HepG2 (cell line): Measurements from ENCODE around the gene UQCR11. TPM values are rescaled to one million over a fixed set of nuclear protein-coding genes. Genes with fewer than 3 reads are reported as not detected.

ENCODE experiments used
- ATAC-seq: fragments of 200-7000 bp; cut with Tn5 transposase; 3 replicates; pipeline ENCODE4 v1.9.1; 2020; ENCODE audit warnings: mild to moderate bottlenecking, moderate library complexity
- BruUV-seq: library from RNA; stranded (reverse); fragments of 400-500 nt; replicated peaks from 2 replicates; lab custom pipeline; 2021; lab: Mats Ljungman, UMichigan
- CTCF ChIA-PET: fragments of 300-600 bp; formaldehyde crosslinking; extraction: SDS; loops from one replicate; lab custom pipeline; 2021; ENCODE audit warnings: low total read pairs, inconsistent platforms, low intra/inter-chr PET ratio; lab: Yijun Ruan, JAX
- POLR2A ChIA-PET: fragments of 350-600 bp; sonication (Branson Sonifier 250); formaldehyde crosslinking; loops from one replicate; lab custom pipeline; 2020; ENCODE audit warnings: antibody characterized with exemption, inconsistent platforms; lab: Yijun Ruan, JAX
- DNase-seq: peaks from one replicate; pipeline ENCODE4 v3.0.0-alpha.2; 2015; ENCODE audit warnings: low spot score
- FAIRE-seq: peaks from 3 replicates; lab custom pipeline; 2011; peaks lifted over from hg19 to GRCh38; lab: Jason Lieb, UNC
- H2AFZ ChIP-seq: one replicate; pipeline ENCODE4 v1.6.1; 2011; ENCODE audit warnings: low read length, inconsistent platforms
- H3K27ac ChIP-seq: fragments of 300-600 bp; 3 replicates; pipeline ENCODE4 v1.8.0; 2011; ENCODE audit warnings: mixed run types, mild to moderate bottlenecking, mixed read lengths, low read length, inconsistent platforms; ENCODE audit not compliant: insufficient read depth; ENCODE audit errors: extremely low read length
- H3K27me3 ChIP-seq, 2 experiments: fragments of 200-600 bp in 1 of 2; 2 replicates in 1 of 2; 3 replicates in 1 of 2; pipeline versions ENCODE4 v1.6.0 to v1.8.0; 2011; ENCODE audit warnings: low read length in 2 of 2, mild to moderate bottlenecking in 2 of 2, moderate library complexity in 2 of 2, inconsistent platforms in 1 of 2; ENCODE audit not compliant: insufficient read depth in 2 of 2, control insufficient read depth in 1 of 2
- H3K36me3 ChIP-seq, 2 experiments: fragments of 200-600 bp in 1 of 2; replicated peaks in 1 of 2; 2 replicates in 1 of 2; 3 replicates in 1 of 2; pipeline versions ENCODE4 v1.5.1 to v1.8.0; 2011; ENCODE audit warnings: low read length in 2 of 2, inconsistent platforms in 1 of 2; ENCODE audit not compliant: insufficient read depth in 2 of 2, control insufficient read depth in 1 of 2
- H3K4me1 ChIP-seq: 2 replicates; pipeline ENCODE4 v1.5.1; 2012; ENCODE audit warnings: low read length, inconsistent platforms; ENCODE audit not compliant: insufficient read depth
- H3K4me2 ChIP-seq: 2 replicates; pipeline ENCODE4 v1.6.0; 2011; ENCODE audit warnings: low read depth, low read length, inconsistent platforms
- H3K4me3 ChIP-seq, 3 experiments: fragments of 200-600 bp in 1 of 3; sonication (generic), shearing (Covaris generic) in 1 of 3; replicated peaks in 1 of 3; 2 replicates each; pipeline ENCODE4 v1.5.1; 2011 to 2016; ENCODE audit warnings: low read length in 3 of 3, inconsistent platforms in 2 of 3, low read depth in 2 of 3, mild to moderate bottlenecking in 2 of 3, control low read depth in 1 of 3, mixed read lengths in 1 of 3; ENCODE audit not compliant: insufficient read depth in 1 of 3
- H3K79me2 ChIP-seq: one replicate; pipeline ENCODE4 v1.6.1; 2011; ENCODE audit warnings: low read length, inconsistent platforms; ENCODE audit not compliant: insufficient read depth
- H3K9ac ChIP-seq: 2 replicates; pipeline ENCODE4 v1.6.0; 2011; ENCODE audit warnings: mild to moderate bottlenecking, low read depth, low read length, inconsistent platforms; ENCODE audit not compliant: insufficient read depth
- H3K9me3 ChIP-seq: 2 replicates; pipeline ENCODE4 v1.5.1; 2012; ENCODE audit warnings: mild to moderate bottlenecking, low read length
- H4K20me1 ChIP-seq: 2 replicates; pipeline ENCODE4 v1.6.0; 2011; ENCODE audit warnings: inconsistent platforms, mild to moderate bottlenecking, low read length, moderate library complexity; ENCODE audit not compliant: insufficient read depth
- AGO2 ChIP-seq: fragments of 200-400 bp; formaldehyde crosslinking; optimal IDR thresholded peaks from 2 replicates; pipeline ENCODE3; 2017; ENCODE audit warnings: mild to moderate bottlenecking, low read depth, low read length, moderate library complexity
- HNRNPH1 ChIP-seq: fragments of 200-400 bp; formaldehyde crosslinking; optimal IDR thresholded peaks from 2 replicates; pipeline ENCODE3; 2017; ENCODE audit warnings: mild to moderate bottlenecking, low read depth, low read length
- NFE2 ChIP-seq: sonication (generic); formaldehyde crosslinking; IDR thresholded peaks from 2 replicates; pipeline ENCODE4 v1.4.0; 2020; ENCODE audit warnings: missing genetic modification reagents
- PCBP1 ChIP-seq: fragments of 200-400 bp; formaldehyde crosslinking; IDR thresholded peaks from 2 replicates; pipeline ENCODE4 v1.6.1; 2017; ENCODE audit warnings: mild to moderate bottlenecking, low read depth, low read length, borderline replicate concordance
- RBM22 ChIP-seq: fragments of 200-400 bp; formaldehyde crosslinking; optimal IDR thresholded peaks from 2 replicates; pipeline ENCODE3; 2017; ENCODE audit warnings: mild to moderate bottlenecking, low read length, moderate library complexity
- REL ChIP-seq: sonication (generic); formaldehyde crosslinking; conservative IDR thresholded peaks from 2 replicates; pipeline ENCODE4 v1.8.0; 2022; ENCODE audit warnings: mild to moderate bottlenecking, missing genetic modification reagents, moderate library complexity
- SRSF4 ChIP-seq: fragments of 200-400 bp; formaldehyde crosslinking; IDR thresholded peaks from one replicate; pipeline ENCODE4 v1.6.1; 2018; ENCODE audit warnings: mild to moderate bottlenecking, low read depth, low read length, moderate library complexity; ENCODE audit not compliant: poor library complexity, severe bottlenecking
- ZBTB1 ChIP-seq: sonication (generic); formaldehyde crosslinking; IDR thresholded peaks from 2 replicates; pipeline ENCODE4 v1.4.0; 2020; ENCODE audit warnings: missing genetic modification reagents, borderline replicate concordance
- ZNF121 ChIP-seq: sonication (generic); formaldehyde crosslinking; IDR thresholded peaks from 2 replicates; pipeline ENCODE4 v1.5.0; 2020; ENCODE audit warnings: mild to moderate bottlenecking, missing genetic modification reagents
- ZNF446 ChIP-seq: sonication (generic); formaldehyde crosslinking; IDR thresholded peaks from 2 replicates; pipeline ENCODE4 v1.5.0; 2020; ENCODE audit warnings: mild to moderate bottlenecking, missing genetic modification reagents
- ZNF790 ChIP-seq: sonication (generic); formaldehyde crosslinking; IDR thresholded peaks from 2 replicates; pipeline ENCODE4 v1.8.0; 2022; ENCODE audit warnings: missing genetic modification reagents, mild to moderate bottlenecking, borderline replicate concordance
- WGBS: methylation state at CpG from one replicate; pipeline ENCODE4 v1.1.6; 2017; ENCODE audit warnings: low lambda C conversion rate; 5-methylcytosine and 5-hydroxymethylcytosine counted together
- in situ Hi-C: cut with HindIII; loops from 2 replicates; pipeline ENCODE4 v1.10.0; 2017; ENCODE audit warnings: low pct_unique_long_range_greater_than_20kb; ENCODE audit not compliant: extremely low pct_ligation_motif_present
- intact Hi-C: fragments of 100-400 bp; cut with micrococcal nuclease; formaldehyde crosslinking; loops from one replicate; pipeline ENCODE4 v1.10.0; 2022; ENCODE audit not compliant: unreplicated experiment
- polyA plus RNA-seq, 8 experiments: library from polyadenylated mRNA; depleted of rRNA in 3 of 8; stranded (reverse) in 7 of 8; unstranded in 1 of 8; fragments of >200 nt; fragmentation: Illumina TruSeq in 4 of 8; extraction: Trizol in 4 of 8; gene quantifications; 2 replicates each; pipeline versions ENCODE4 v1.2.1 to v1.2.3, GENCODE V29; 2011 to 2016; ENCODE audit warnings: low read depth in 4 of 8, missing spikeins in 1 of 8, mixed read lengths in 1 of 8; ENCODE audit not compliant: insufficient read depth in 1 of 8
- total RNA-seq, 5 experiments: library from RNA; depleted of rRNA; stranded (reverse); fragments of >200 nt; fragmentation: Illumina TruSeq; extraction: Trizol; gene quantifications; 2 replicates each; pipeline ENCODE4 v1.2.3, GENCODE V29; 2016; ENCODE audit warnings: low read depth in 1 of 5
- TF ChIP-seq, protein P1 (sequence below): sonication (generic); formaldehyde crosslinking; conservative IDR thresholded peaks from 2 replicates; pipeline ENCODE4 v1.8.0; 2022; ENCODE audit warnings: mild to moderate bottlenecking, moderate library complexity, missing genetic modification reagents
- TF ChIP-seq, protein P2 (sequence below): sonication (generic); formaldehyde crosslinking; IDR thresholded peaks from 2 replicates; pipeline ENCODE4 v1.8.0; 2022; ENCODE audit warnings: low read depth, missing genetic modification reagents

Gene UQCR11
- total and polyA plus RNA-seq, 2 of the 13 experiments (the other 11 are each of a cell fraction or from before 2014, with no cell fraction given) = 125 to 214 TPM

DNA sequence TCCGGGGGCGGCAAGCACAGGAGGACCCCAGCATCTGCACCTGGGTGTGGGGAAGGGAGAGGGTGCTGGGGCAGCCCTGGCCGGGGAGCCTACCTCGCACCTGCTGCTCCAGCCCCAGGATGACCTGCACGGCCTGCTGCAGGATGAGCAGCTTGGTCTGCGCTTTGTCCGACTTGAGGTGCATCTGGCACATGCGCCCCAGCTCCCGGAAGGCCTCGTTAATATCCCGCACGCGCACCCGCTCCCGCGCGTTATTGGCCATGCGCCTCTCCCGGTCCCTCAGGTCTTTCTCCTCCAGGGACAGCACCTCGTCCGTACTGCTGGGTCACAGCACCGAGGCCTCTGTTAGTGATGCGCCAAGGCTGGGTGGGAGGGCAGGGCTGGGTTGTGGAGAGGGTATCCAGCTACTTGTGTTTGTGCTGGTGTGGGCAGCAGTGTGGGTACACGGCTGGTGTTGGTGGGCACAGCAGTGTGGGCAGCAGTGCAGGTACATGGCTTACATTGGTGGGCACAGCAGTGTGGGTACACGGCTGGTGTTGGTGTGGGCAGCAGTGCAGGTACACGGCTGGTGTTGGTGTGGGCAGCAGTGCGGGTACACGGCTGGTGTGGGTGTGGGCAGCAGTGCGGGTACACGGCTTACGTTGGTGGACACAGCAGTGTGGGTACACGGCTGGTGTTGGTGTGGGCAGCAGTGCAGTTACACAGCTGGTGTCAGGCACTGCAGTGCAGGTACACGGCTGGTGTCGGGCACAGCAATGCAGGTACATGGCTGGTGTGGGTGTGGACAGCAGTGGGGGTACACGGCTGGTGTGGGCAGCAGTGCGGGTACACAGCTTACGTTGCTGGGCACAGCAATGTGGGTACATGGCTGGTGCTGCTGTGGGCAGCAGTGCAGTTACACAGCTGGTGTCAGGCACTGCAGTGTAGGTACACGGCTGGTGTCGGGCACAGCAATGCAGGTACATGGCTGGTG is 7.1 kb upstream of the UQCR11 start:
- no peak for FAIRE-seq
- DNase-seq = no peak
- Histone ChIP-seq H3K79me2 (no peaks in the 10 kb centered on the region), H3K27ac (no peak overlapping the region), H3K36me3 (peaks cover 30 to 45% of the 10 kb centered on the region in 2 experiments; a peak in 4 of 5 replicates), H3K27me3 (no peaks in the 10 kb centered on the region), H3K4me2 (no peak overlapping the region), H2AFZ (no peak overlapping the region), H3K4me3 (no peak overlapping the region), H4K20me1 (no peaks in the 10 kb centered on the region), H3K9ac (no peak overlapping the region), H3K9me3 (no peaks in the 10 kb centered on the region), H3K4me1 (no peaks in the 10 kb centered on the region)
- BruUV-seq = no TSS peak
- intact Hi-C loops (no loop called here), in situ Hi-C loops (no loop called here)
- no peak for ATAC-seq
- 95% methylated on average over 35 of the region's 39 CpGs for WGBS
- ChIA-PET CTCF (no interaction called here), POLR2A (no interaction called here)
- TF ChIP-seq RBM22 = peak; percentile 28
- TF ChIP-seq PCBP1 = 0 out of 2 replicates have a peak, but pooled peaks have one; percentile 37
- TF ChIP-seq AGO2 = peak; percentile 49
- no peak for TF ChIP-seq REL
- no peak for TF ChIP-seq ZBTB1 (CRISPR knock-in tag)

DNA sequence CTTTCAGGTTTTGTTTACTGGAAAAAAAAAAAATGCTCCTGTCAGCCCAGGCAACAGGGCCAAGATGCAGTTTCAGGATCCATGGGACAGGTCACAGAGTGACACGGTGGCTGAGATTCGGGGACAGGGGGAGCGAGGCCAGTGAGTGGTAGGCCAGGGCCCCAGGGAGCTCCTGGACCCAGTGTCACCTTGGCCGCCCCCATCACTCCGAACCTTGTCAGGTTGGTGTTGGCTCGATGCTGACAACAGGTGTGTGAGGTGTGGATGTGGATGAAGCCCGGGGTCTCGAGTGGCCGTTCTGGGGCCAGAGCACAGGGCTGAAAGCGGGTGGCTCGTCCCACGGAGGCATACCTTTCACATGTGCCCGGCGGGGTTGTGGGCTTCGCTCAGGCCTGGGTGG is 6.1 kb upstream of the UQCR11 start:
- Histone ChIP-seq H3K27ac (no peak overlapping the region), H3K79me2 (no peaks in the 10 kb centered on the region), H3K36me3 (peaks cover 26 to 38% of the 10 kb centered on the region in 2 experiments; a peak in 4 of 5 replicates)
- CTCF ChIA-PET = no interaction called here
- TF ChIP-seq ZNF446 (no peak), NFE2 (CRISPR knock-in tag) (no peak), SRSF4 (no peak), HNRNPH1 (no peak), ZNF121 (CRISPR knock-in tag) (no peak), ZNF790 (CRISPR knock-in tag) (no peak)
- TF ChIP-seq, protein P1, sequence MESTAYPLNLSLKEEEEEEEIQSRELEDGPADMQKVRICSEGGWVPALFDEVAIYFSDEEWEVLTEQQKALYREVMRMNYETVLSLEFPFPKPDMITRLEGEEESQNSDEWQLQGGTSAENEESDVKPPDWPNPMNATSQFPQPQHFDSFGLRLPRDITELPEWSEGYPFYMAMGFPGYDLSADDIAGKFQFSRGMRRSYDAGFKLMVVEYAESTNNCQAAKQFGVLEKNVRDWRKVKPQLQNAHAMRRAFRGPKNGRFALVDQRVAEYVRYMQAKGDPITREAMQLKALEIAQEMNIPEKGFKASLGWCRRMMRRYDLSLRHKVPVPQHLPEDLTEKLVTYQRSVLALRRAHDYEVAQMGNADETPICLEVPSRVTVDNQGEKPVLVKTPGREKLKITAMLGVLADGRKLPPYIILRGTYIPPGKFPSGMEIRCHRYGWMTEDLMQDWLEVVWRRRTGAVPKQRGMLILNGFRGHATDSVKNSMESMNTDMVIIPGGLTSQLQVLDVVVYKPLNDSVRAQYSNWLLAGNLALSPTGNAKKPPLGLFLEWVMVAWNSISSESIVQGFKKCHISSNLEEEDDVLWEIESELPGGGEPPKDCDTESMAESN = no peak
- TF ChIP-seq, protein P2, sequence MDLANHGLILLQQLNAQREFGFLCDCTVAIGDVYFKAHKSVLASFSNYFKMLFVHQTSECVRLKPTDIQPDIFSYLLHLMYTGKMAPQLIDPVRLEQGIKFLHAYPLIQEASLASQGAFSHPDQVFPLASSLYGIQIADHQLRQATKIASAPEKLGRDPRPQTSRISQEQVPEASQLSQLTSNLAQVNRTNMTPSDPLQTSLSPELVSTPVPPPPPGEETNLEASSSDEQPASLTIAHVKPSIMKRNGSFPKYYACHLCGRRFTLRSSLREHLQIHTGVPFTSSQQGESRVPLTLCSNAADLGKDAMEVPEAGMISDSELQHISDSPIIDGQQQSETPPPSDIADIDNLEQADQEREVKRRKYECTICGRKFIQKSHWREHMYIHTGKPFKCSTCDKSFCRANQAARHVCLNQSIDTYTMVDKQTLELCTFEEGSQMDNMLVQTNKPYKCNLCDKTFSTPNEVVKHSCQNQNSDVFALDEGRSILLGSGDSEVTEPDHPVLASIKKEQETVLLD (CRISPR knock-in tag) = no peak
- TF ChIP-seq, all 625 proteins: peak for 0
- Histone ChIP-seq H3K27me3 (no peaks in the 10 kb centered on the region), H3K4me3 (no peak overlapping the region), H4K20me1 (no peaks in the 10 kb centered on the region), H3K4me1 (peaks cover 9% of the 10 kb centered on the region), H2AFZ (no peak overlapping the region), H3K9ac (no peak overlapping the region), H3K4me2 (no peak overlapping the region), H3K9me3 (no peaks in the 10 kb centered on the region)
- TSS peak; percentile 57 for BruUV-seq
- DNase-seq (no peak), FAIRE-seq (no peak), ATAC-seq (no peak)
- POLR2A ChIA-PET = no interaction called here
- in situ Hi-C loops = no loop called here
- WGBS = over 99% methylated on average over 9 of the region's 15 CpGs
- intact Hi-C loops = no loop called here
